SK-N-SH (cell line): ENCODE data around the gene C11orf86. TPM values are rescaled to one million over a fixed set of nuclear protein-coding genes. Genes with fewer than 3 reads are reported as not detected.

Experiments used
- CTCF ChIA-PET: fragments of 300-600, 350-600 bp; formaldehyde crosslinking; extraction: SDS; loops from one replicate; lab custom pipeline; 2021; lab: Yijun Ruan, JAX
- POLR2A ChIA-PET: fragments of 350-600 bp; sonication (Branson Sonifier 250); formaldehyde crosslinking; extraction: SDS; loops from one replicate; lab custom pipeline; 2020; ENCODE audit warnings: antibody characterized with exemption, inconsistent platforms; lab: Yijun Ruan, JAX
- DNase-seq: peaks from one replicate; pipeline ENCODE4 v3.0.0; 2012
- H2AFZ ChIP-seq: fragments of 200-600 bp; sonication (generic); 2 replicates; pipeline ENCODE4 v1.8.1; 2016; ENCODE audit warnings: antibody characterized with exemption, mild to moderate bottlenecking, low read depth
- H3F3A ChIP-seq: fragments of 200-600 bp; sonication (generic); replicated peaks from 2 replicates; pipeline ENCODE3; 2016; ENCODE audit warnings: antibody characterized with exemption, mild to moderate bottlenecking; ENCODE audit not compliant: insufficient read depth
- H3K27ac ChIP-seq, 2 experiments: fragments of 200-500 bp in 1 of 2; fragments of 200-600 bp in 1 of 2; sonication (Bioruptor generic) in 1 of 2; sonication (generic), shearing (Covaris generic) in 1 of 2; 2 replicates each; pipeline versions ENCODE4 v1.5.1 to v1.6.1; 2014 to 2016; ENCODE audit warnings: low read depth in 2 of 2, inconsistent platforms in 1 of 2, low read length in 1 of 2, mild to moderate bottlenecking in 1 of 2, mixed read lengths in 1 of 2
- H3K27me3 ChIP-seq: fragments of 200-600 bp; sonication (generic), shearing (Covaris generic); 2 replicates; pipeline ENCODE4 v1.6.1; 2016; ENCODE audit warnings: mixed run types; ENCODE audit not compliant: insufficient read depth
- H3K36me3 ChIP-seq, 2 experiments: fragments of 200-500 bp in 1 of 2; fragments of 200-600 bp in 1 of 2; sonication (Bioruptor generic) in 1 of 2; sonication (generic) in 1 of 2; replicated peaks in 1 of 2; 2 replicates each; pipeline versions ENCODE3 to v1.5.1; 2014 to 2016; ENCODE audit warnings: low read length in 1 of 2, mild to moderate bottlenecking in 1 of 2; ENCODE audit not compliant: insufficient read depth in 2 of 2, control insufficient read depth in 1 of 2
- H3K4me1 ChIP-seq, 2 experiments: fragments of 200-500 bp in 1 of 2; fragments of 200-600 bp in 1 of 2; sonication (Bioruptor generic) in 1 of 2; sonication (generic), shearing (Covaris generic) in 1 of 2; 2 replicates each; pipeline versions ENCODE4 v1.5.1 to v1.6.1; 2014 to 2016; ENCODE audit warnings: low read depth in 1 of 2, low read length in 1 of 2, mixed run types in 1 of 2; ENCODE audit not compliant: insufficient read depth in 2 of 2, control insufficient read depth in 1 of 2
- H3K4me2 ChIP-seq: fragments of 200-600 bp; sonication (generic), shearing (Covaris generic); 2 replicates; pipeline ENCODE4 v1.6.1; 2017; ENCODE audit warnings: mixed run types
- H3K4me3 ChIP-seq, 2 experiments: fragments of 200-500 bp in 1 of 2; fragments of 200-600 bp in 1 of 2; sonication (Bioruptor generic) in 1 of 2; sonication (generic), shearing (Covaris generic) in 1 of 2; 2 replicates each; pipeline versions ENCODE4 v1.5.1 to v1.8.1; 2014 to 2016; ENCODE audit warnings: low read depth in 2 of 2, inconsistent platforms in 1 of 2, low read length in 1 of 2, mild to moderate bottlenecking in 1 of 2, mixed read lengths in 1 of 2, moderate library complexity in 1 of 2
- H3K79me2 ChIP-seq: fragments of 200-600 bp; sonication (generic); 2 replicates; pipeline ENCODE4 v1.8.1; 2017; ENCODE audit warnings: mild to moderate bottlenecking; ENCODE audit not compliant: insufficient read depth
- H3K9ac ChIP-seq: fragments of 200-600 bp; sonication (generic); 2 replicates; pipeline ENCODE4 v1.6.1; 2017; ENCODE audit warnings: mixed run types
- H3K9me2 ChIP-seq: fragments of 200-600 bp; sonication (generic); 2 replicates; pipeline ENCODE4 v1.6.1; 2017; ENCODE audit warnings: mixed run types
- H3K9me3 ChIP-seq: fragments of 200-600 bp; sonication (generic); 2 replicates; pipeline ENCODE4 v1.6.1; 2017; ENCODE audit warnings: mixed run types, mild to moderate bottlenecking, moderate library complexity
- H4K20me1 ChIP-seq: fragments of 200-600 bp; sonication (generic); 2 replicates; pipeline ENCODE4 v1.6.1; 2017; ENCODE audit warnings: mild to moderate bottlenecking, mixed run types; ENCODE audit not compliant: insufficient read depth
- CHD2 ChIP-seq: fragments of 150-350 bp; IDR thresholded peaks from 2 replicates; pipeline ENCODE4 v1.6.1; 2018; ENCODE audit warnings: low read length; ENCODE audit not compliant: partially characterized antibody
- FOSL2 ChIP-seq: IDR thresholded peaks from 2 replicates; pipeline ENCODE4 v1.4.0; 2012; ENCODE audit warnings: low read depth, mild to moderate bottlenecking, moderate library complexity, borderline replicate concordance
- FOXM1 ChIP-seq: IDR thresholded peaks from 2 replicates; pipeline ENCODE4 v1.4.0; 2012; ENCODE audit warnings: low read depth, mild to moderate bottlenecking
- JUND ChIP-seq: IDR thresholded peaks from 2 replicates; pipeline ENCODE4 v1.4.0; 2012
- MAX ChIP-seq: IDR thresholded peaks from 2 replicates; pipeline ENCODE4 v1.4.0; 2012; ENCODE audit warnings: low read depth
- PBX3 ChIP-seq: IDR thresholded peaks from 2 replicates; pipeline ENCODE4; 2012
- POLR2AphosphoS5 ChIP-seq: IDR thresholded peaks from 2 replicates; pipeline ENCODE4 v1.6.1; 2012; ENCODE audit warnings: low read depth, low read length
- REST ChIP-seq: IDR thresholded peaks from 2 replicates; pipeline ENCODE4 v1.6.1; 2012; ENCODE audit warnings: mild to moderate bottlenecking, low read depth, low read length, moderate library complexity
- SIN3A ChIP-seq: IDR thresholded peaks from 2 replicates; pipeline ENCODE4 v1.6.1; 2012; ENCODE audit warnings: low read depth, mild to moderate bottlenecking, low read length, moderate library complexity, borderline replicate concordance
- TAF1 ChIP-seq: IDR thresholded peaks from 2 replicates; pipeline ENCODE4 v1.6.1; 2012; ENCODE audit warnings: low read depth, mild to moderate bottlenecking, low read length, moderate library complexity, borderline replicate concordance
- TCF12 ChIP-seq: IDR thresholded peaks from 2 replicates; pipeline ENCODE4 v1.4.0; 2012
- USF1 ChIP-seq: IDR thresholded peaks from 2 replicates; pipeline ENCODE4 v1.4.0; 2012; ENCODE audit warnings: low read depth, borderline replicate concordance
- USF2 ChIP-seq: fragments of 150-350 bp; IDR thresholded peaks from 2 replicates; pipeline ENCODE4 v1.6.1; 2017; ENCODE audit warnings: antibody characterized with exemption, low read length, low read depth, borderline replicate concordance
- WGBS: methylation state at CpG from one replicate; pipeline ENCODE4 v1.1.6; 2017; ENCODE audit warnings: low lambda C conversion rate; 5-methylcytosine and 5-hydroxymethylcytosine counted together
- polyA plus RNA-seq, 3 experiments: library from polyadenylated mRNA; depleted of rRNA; stranded (reverse); fragments of >200 nt; gene quantifications; 2 replicates each; pipeline ENCODE4 v1.2.3, GENCODE V29; 2012

C11orf86 gene
- polyA plus RNA-seq, 1 of the 3 experiments (the other 2 are of a cell fraction), result 0.08 TPM

- Histone ChIP-seq H4K20me1 (no peaks in the 10 kb centered on the region), H3K4me1 (peaks cover 0 to 10% of the 10 kb centered on the region in 2 experiments; a peak in 2 of 4 replicates), H3K36me3 (no peaks in the 10 kb centered on the region), H3K27ac (no peak overlapping the region), H3F3A (peaks cover 11% of the 10 kb centered on the region), H3K9me2 (no peaks in the 10 kb centered on the region), H3K4me2 (no peak overlapping the region), H2AFZ (no peak overlapping the region), H3K9me3 (no peaks in the 10 kb centered on the region), H3K27me3 (no peaks in the 10 kb centered on the region), H3K9ac (no peak overlapping the region), H3K79me2 (no peaks in the 10 kb centered on the region), H3K4me3 (no peak overlapping the region)
- 83% methylated on average over 3 of the region's 3 CpGs for WGBS
- DNase-seq, result no peak
- CTCF ChIA-PET, result interaction anchor here (10.2 kb wide), 1 partner anchor 11 kb away, joined by 54 read pairs; the partner anchor contains the start of gene C11orf86
- TF ChIP-seq JUND, result no peak
- no peak for TF ChIP-seq TCF12
- TF ChIP-seq REST, result no peak
- TF ChIP-seq MAX, result no peak
- POLR2A ChIA-PET, result no interaction called here
Observed at GRCh38 chr11:66964495-66964894, 10.6 kb upstream of the C11orf86 start.

- H3K36me3 ChIP-seq, result no peaks in the 10 kb centered on the region
- H3K4me2 ChIP-seq, result no peak overlapping the region
- ChIA-PET CTCF (interaction anchor here (0.8 to 10.2 kb wide), 3 partner anchors 9 to 251 kb away, joined by 3 to 54 read pairs (median 3); partner anchors contain the start of gene C11orf86), POLR2A (no interaction called here)
- no peaks in the 10 kb centered on the region for H3K79me2 ChIP-seq
- DNase-seq, result no peak
- H3K9me2 ChIP-seq, result no peaks in the 10 kb centered on the region
- H3F3A ChIP-seq, result peaks cover 26% of the 10 kb centered on the region
- no peak overlapping the region for H3K27ac ChIP-seq
- 80% methylated on average over 5 of the region's 5 CpGs for WGBS
- H2AFZ ChIP-seq, result no peak overlapping the region
- no peaks in the 10 kb centered on the region for H4K20me1 ChIP-seq
- no peak overlapping the region for H3K4me3 ChIP-seq
- H3K9ac ChIP-seq, result no peak overlapping the region
- peaks cover 0 to 24% of the 10 kb centered on the region in 2 experiments; a peak in 3 of 4 replicates for H3K4me1 ChIP-seq
- no peaks in the 10 kb centered on the region for H3K9me3 ChIP-seq
- H3K27me3 ChIP-seq, result no peaks in the 10 kb centered on the region
- TF ChIP-seq POLR2AphosphoS5, result no peak
- TF ChIP-seq TAF1, result no peak
- TF ChIP-seq MAX, result no peak
- TF ChIP-seq JUND, result no peak
- TF ChIP-seq SIN3A, result no peak
- no peak for TF ChIP-seq FOSL2
- no peak for TF ChIP-seq USF1
- no peak for TF ChIP-seq PBX3
- TF ChIP-seq REST, result no peak
- TF ChIP-seq USF2, result no peak
- no peak for TF ChIP-seq CHD2
- TF ChIP-seq FOXM1, result no peak
Observed at GRCh38 chr11:66966351-66966750, 8.8 kb upstream of the C11orf86 start.
